ENCODE results near the gene EIF4H.
"Not testable (repeated sequence)": the region's sequence is repeated elsewhere in the genome, so short reads cannot be mapped to it uniquely, and the experiment has no call there.

DNA sequence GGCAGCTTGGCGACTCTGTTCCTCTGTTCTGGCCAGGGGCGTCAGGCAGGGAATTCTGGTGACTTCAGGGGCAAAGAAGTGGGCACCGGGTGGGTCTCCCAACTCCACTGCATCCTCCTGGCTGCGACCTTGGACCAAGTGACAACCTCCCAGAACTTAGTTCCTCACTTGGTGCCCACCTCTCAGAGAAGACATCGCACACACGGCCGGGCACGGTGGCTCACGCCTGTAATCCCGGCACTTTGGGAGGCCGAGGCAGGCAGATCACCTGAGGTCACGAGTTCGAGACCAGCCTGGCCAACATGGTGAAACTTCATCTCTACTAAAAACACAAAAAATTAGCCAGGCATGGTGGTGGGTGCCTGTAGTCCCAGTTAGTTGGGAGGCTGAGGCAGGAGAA lies 50.8 kb downstream of the EIF4H start:
- TF ChIP-seq EZH2phosphoT487 (IDR thresholded peaks at IDR 0.05; ENCODE audit: insufficient read depth, low read depth); EZH2 (IDR thresholded peaks at IDR 0.05; ENCODE audit: insufficient read depth, poor library complexity, severe bottlenecking): not testable (repeated sequence)
